HL-60 (cell line): ENCODE data around the gene GORASP2.

ENCODE experiments used
- GABPA ChIP-seq: IDR thresholded peaks from 2 replicates; pipeline ENCODE4 v1.6.1; 2012; ENCODE audit warnings: low read depth
- POLR2AphosphoS5 ChIP-seq: IDR thresholded peaks from 2 replicates; pipeline ENCODE4 v1.6.1; 2012; ENCODE audit warnings: low read depth
- REST ChIP-seq: IDR thresholded peaks from 2 replicates; pipeline ENCODE4 v1.6.1; 2012; ENCODE audit warnings: low read depth; ENCODE audit not compliant: insufficient replicate concordance
- SPI1 ChIP-seq: IDR thresholded peaks from 2 replicates; pipeline ENCODE4 v1.6.1; 2012; ENCODE audit warnings: low read depth, mild to moderate bottlenecking, borderline replicate concordance
- TF ChIP-seq, protein P1 (sequence below): IDR thresholded peaks from one replicate; pipeline ENCODE4 v1.5.1; 2011; ENCODE audit warnings: low read length, control low read depth, inconsistent platforms; ENCODE audit not compliant: insufficient read depth

DNA sequence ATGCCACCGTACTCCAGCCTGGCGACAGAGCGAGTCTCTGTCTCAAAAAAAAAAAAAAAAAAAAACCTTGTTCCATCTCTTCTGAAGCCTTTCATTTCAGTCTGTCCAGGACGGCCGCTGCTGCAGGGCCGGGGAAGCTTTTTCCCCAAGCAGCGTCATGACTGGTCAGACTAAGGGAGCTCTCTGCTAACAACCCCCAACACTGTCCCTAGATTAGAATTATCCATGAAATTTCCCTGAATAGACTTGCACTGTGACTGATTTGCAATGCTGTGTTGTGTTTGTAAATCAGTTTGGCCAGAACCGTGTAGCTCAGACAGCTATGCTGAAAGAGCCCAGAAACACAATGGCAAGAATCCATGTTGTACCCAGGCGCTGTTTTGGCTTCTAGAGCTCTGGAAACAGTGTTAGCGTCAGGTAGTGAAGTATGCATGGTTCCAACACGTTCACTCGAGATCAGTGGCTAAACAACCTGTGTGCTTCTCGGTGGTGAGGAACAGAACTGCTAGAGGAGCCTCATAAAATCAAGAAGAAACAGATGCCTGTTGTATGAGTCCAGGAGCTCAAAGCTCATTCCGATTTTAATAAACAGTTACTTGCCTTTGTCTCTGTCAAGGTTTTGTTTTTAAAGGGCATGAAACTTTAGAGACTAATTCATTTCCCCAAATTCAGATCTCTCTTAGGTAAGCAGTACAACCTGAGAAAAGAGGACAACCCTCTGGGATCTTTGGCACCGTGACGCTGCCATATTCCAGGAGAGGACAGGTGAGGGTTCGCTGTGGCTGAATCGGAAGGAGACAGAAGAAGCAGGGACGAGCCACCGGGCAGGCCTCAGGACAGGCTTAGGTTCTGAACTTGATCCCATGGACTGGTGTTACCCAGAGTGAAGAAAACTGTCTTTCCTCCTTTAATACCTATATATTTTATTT lies 43.5 kb downstream of the GORASP2 start:
- TF ChIP-seq REST (no peak), POLR2AphosphoS5 (no peak), GABPA (no peak), SPI1 (no peak)
- TF ChIP-seq, protein P1, sequence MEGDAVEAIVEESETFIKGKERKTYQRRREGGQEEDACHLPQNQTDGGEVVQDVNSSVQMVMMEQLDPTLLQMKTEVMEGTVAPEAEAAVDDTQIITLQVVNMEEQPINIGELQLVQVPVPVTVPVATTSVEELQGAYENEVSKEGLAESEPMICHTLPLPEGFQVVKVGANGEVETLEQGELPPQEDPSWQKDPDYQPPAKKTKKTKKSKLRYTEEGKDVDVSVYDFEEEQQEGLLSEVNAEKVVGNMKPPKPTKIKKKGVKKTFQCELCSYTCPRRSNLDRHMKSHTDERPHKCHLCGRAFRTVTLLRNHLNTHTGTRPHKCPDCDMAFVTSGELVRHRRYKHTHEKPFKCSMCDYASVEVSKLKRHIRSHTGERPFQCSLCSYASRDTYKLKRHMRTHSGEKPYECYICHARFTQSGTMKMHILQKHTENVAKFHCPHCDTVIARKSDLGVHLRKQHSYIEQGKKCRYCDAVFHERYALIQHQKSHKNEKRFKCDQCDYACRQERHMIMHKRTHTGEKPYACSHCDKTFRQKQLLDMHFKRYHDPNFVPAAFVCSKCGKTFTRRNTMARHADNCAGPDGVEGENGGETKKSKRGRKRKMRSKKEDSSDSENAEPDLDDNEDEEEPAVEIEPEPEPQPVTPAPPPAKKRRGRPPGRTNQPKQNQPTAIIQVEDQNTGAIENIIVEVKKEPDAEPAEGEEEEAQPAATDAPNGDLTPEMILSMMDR, result no peak
